Effector CD8-positive, alpha-beta T cell (primary cell): ENCODE measurements around the gene CLDN24.
"Not testable (repeated sequence)": the region's sequence is repeated elsewhere in the genome, so short reads cannot be mapped to it uniquely, and the experiment has no call there.

Experiments used
- DNase-seq: peaks from one replicate; lab custom pipeline; 2025; lab: John Stamatoyannopoulos, UW

Gene CLDN24

DNA sequence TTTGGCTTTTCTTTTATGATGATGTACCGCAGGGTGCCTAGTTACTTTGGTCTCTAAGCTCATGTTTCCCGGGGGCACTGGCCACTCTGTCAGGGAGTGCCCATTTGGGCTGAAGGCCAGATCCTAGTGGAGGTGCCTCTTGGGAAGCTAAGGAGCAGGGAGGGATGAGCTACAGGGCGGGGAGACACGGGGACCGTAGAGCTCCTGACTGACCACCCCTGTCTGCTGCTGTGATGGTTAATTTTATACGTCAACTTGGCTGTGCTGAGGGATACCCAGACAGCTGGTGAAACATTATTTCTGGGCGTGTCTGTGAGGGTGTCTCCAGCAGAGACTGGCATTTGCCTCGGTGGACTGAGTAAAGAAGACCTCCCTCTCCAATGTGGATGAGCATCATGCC is 24.9 kb upstream of the CLDN24 start:
- no peak for DNase-seq

DNA sequence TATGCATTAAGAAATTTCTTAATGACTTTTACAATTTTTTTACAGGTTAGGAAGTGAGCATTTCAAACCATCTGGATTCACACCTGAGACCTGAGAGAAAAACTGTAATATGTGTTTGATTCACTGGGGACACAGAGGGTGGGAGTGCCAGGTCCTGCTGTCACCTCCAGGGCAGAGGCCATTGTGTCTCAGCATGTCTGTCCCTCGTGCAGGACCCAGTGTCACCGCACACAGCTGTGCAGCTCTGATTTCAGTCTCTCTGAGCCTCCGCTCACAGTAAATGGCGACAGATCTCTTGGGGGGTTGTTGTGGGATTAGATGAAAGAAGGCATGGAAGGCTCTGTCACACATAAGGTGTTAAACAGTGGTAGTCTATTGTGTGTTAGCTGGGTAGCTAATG is 23.0 kb upstream of the CLDN24 start:
- no peak for DNase-seq

DNA sequence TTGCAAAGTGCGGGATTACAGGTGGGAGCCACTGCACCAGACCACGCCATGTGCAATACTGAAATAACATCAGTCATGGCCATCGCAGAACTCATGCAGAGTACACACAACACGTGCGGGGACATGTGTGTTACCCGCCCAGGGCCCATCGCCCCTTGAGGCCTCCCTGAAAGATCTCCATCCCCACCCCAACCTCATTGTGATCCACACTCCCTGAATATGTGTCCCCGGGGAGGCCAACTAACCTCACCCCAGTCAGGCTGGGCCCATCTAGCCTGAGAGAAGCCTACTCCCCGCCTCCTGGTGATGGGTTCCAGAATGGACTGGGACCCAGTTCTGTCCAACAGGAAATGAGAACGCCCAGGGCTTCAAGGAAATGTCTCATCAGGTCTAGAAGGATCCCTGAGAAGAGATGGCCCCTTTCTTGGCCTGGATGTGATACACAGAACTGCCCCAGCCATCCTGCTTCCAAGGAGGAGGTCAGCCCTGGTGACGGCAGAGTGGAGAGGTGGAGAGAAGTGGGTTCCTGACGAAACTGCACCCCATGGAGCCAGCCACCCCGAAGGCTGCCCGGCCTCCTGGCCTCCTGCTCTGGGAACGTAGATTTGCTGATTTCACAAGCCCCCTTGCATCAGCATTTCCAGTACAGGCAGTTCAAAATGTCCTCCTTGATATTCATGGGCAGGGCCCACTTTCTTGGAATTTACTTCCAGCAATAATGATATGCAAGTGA is 22.5 kb upstream of the CLDN24 start:
- no peak for DNase-seq

DNA sequence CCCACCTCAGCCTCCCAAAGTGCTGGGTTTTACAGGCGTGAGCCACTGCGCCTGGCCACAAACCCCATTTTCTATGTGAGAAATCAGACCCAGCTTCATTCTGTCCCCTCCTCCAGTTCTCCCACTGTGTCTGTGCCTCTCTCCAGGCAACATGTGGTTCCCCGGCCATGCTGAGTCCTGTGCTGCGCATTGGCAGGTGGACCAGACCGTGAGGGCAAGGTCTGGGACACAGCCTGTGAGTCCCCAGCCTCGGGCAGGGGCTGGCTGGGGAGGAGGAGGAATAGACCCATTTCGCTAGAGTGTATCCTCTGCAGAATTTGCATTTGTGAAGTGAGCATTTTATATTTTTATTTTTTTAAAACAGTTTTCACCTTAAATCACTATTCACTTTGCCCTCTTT is 21.5 kb upstream of the CLDN24 start:
- DNase-seq, result no peak

DNA sequence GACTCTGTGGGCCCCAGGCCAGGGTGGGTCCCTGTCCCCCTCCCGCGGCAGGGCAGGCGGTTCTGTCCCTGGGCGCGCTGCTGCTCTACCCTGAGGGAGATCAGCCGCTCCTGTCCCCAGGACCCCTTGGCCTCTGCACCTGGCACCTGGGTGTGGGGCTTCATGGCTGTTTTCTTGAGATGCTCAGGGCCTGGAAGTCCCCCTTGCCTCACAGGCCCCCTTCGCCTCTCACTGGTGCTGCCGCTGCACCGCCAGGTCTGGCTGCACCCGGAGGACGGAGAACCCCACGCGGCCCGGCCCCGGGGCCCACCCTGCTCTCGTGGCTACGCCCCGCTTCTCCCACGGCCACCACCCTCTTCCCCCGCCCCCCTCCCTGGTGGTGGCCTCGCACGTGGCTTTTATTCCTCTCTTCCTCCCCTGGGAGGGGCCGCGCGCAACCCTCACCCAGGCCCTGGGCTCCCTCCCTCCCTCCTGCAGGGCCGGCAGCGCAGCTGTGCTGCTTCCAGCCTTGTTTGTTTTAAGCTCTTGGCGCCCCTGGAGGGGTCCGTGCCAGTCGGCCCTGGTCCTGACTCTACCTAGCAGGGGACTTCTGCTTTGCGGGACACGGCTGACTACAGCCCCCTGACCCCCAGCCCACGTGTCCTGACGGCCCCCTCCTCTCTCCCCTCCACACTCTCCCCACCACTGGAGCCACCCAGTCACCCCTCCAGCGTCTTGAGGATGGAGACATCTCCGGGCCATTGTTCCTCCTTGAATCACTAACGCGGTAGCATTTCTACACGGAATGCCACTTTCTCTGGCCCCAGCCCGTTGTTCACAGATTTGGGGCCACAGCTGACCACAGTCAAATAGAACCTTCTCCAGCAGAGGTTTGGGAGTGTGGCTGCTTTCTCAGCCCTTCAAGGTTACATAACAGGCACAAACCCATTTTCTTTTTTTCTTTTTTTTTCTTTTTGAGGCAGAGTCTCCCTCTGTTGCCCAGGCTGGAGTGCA is 20.6 kb upstream of the CLDN24 start:
- DNase-seq, result no peak

DNA sequence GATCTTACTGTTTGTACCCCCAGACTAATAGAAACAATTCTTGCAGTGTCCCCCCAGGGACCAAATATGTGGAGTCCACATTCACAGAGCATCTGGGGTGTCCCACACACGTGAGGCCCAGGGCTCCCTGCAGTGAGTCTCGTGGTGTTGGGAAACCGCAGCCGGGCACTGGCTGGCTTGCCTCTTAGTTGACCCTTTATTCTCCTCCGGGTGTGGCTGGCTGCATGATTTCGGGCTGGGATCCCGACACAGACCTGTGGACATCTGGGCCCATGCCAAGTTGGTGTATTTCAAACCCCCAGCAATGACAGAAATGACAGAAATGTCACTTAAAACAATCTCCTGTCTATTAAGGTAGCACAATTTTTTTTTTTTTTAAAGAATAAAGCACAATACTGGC is 15.6 kb upstream of the CLDN24 start:
- no peak for DNase-seq

DNA sequence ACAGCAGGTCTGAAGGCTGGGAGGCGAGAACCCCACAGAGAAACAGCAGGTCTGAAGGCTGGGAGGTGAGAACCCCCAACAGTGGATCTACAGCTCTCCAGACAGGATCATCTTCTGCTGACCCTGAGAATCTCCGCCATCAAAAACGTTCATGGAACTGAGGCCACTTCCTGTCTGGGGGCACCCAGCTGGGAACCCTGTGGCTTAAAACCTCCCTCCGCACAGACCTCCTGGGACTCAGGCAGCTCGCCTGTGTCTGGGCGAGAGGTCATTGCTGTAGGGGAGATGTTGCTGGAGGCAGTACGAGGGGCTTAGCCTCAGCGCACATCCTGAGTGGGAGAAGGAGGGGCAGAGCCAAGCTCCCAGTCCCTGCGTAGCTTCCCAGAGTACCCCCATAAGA is 15.1 kb upstream of the CLDN24 start:
- DNase-seq, result no peak

DNA sequence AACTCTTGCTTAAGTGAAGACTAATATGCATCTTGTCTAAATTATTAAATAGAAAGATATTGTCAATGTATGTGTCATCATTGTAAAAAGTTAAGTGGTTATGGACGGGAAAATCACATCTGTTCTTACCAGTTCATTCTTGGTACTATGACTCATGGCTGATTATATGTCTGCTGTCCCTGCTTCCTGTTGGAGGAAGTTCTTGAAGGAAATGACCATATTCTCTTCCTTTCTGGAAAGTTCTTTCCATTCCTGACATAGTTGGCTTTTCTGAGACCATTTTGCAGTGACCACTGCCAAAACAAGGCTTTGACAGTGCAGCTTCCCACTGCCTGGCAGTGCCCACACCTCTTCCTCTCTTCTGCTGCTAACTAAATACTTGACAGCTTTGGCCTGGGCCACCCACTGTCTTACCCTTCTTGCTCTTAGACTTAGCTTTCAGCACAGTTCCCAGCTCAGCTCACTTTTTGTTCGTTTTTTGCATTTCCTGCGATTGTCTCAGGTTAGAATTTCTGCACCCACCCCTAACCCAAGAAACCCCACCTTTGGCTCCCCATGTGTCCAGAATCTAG is 13.2 kb upstream of the CLDN24 start:
- no peak for DNase-seq

DNA sequence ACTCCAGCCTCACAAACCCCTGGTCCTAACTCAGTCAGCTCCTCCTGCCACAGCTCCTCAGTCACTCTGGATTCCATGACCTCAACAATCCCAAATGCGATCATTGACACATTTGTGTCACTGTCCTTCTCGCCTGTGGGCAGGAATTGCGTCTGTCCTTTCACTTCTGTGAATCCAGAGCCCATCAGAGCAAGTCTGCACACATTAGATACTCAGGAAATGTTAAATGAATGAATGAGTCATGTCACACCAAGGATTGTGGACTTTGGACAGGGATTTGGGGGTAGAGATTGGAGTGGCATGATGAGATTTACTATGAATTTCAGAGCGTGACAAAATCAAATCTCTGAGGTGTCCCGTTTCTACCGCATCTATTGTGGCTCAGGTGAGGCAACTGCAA is 11.8 kb upstream of the CLDN24 start:
- no peak for DNase-seq

DNA sequence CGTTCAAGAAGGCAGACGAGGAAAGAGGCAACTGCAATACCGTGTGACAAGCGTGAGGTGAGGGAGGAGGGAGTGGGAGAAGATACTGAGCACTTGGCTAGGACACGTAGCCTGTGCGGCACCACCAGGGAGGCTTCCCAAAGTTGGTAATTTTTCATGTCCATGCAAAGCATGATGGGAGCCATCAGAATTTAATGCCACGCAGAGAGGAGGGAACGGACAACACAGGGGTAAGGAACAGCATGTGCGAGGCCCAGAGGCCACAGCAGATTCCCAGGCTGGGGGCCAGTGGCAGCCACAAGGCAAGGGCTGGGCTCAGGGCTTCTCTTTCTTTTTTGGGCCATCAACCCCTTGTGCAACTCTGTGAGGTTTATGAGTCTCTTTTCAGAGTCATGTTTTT is 11.0 kb upstream of the CLDN24 start:
- no peak for DNase-seq

DNA sequence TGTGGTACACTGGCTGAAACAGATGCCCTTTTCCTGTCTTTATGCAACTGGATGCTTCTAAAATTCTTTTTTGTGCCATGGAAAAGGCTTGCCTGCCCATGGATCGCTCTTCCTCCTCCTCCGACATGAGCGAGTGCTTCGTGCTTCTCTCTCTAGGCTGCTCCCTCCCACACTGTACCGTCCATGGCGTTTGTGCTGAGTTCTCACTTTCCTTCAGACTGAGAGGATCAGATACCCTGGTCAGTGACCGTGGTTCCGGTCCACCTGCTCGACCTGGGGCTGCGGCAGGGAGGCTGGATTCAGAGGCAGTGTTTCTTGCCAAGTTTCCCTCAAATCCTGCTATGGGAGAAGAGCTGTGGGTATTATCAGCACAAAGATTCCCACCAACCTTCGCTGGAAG is 10.2 kb upstream of the CLDN24 start:
- no peak for DNase-seq

DNA sequence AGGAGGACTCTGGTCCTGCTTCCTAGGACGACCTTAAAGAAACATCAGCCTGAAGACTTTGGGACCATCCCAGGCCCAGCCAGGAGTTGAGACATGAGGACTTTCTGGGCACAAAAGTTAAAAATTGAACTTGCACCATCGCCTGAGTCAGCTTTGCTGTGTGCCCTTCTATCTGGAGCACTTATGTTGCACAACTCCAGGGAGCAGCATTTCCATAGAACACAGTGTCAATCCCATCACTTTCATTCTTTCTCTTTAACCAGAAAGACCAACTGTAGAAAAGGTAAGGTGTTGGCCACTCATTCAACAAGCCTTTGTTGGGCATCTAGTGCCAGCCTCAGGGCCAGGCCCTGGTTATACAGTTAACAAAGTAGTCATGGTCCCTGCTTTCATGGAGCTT is 8.6 kb upstream of the CLDN24 start:
- no peak for DNase-seq

DNA sequence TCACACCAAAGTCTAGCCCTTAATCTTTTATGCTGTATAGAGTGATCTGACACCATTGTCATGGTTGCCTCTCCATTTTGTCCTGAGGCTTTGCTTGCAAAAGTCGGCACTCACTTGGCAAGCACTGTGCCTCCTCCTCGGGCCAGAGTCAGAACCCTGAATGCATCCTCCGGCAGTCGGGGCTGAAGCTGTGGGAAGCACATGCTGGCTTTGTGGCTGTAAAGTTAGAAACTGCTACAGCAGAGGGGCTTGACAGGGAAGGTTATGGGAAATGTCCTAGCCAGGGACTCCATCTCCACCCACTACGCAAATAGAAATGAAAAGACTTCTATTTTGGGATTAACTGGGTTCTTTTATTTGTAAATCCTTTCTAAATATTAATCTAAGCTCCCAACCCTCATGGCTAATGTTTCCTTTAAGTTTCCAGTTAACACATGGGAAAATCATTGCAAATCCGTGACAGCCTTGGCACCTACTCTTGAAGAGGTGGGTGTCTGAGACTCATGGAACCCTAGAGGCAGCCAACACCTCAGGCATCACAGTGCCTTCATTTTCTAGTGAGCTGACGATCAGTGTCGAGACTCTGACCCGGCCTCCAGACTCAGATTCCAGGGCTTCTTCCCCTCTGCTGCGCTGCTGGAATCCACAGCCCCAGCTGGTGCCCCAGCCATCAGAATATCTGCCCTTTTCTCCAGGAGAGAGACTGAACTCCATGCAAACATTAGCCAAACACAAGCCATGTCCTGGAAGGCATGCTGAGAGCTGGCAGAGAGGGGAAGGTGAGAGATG is 7.9 kb upstream of the CLDN24 start:
- no peak for DNase-seq

DNA sequence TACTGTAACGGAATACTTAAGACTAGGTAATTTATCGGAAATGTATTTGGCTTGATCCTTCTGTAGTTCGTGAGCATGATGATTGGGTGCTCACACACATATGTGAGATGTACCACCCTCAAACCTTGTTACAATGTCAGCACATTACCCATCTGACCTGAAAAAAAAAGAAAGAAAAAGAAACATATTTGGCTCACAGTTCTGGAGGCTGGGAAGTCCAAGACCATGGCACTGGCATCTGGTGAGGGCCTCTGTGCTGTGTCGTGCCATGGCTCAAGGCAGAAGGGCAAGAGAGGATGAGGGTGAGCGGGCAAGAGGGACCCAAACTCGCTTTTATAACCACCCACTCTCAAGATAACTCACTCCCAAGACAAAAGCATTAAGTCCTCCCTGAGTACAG is 7.0 kb upstream of the CLDN24 start:
- DNase-seq, result no peak

DNA sequence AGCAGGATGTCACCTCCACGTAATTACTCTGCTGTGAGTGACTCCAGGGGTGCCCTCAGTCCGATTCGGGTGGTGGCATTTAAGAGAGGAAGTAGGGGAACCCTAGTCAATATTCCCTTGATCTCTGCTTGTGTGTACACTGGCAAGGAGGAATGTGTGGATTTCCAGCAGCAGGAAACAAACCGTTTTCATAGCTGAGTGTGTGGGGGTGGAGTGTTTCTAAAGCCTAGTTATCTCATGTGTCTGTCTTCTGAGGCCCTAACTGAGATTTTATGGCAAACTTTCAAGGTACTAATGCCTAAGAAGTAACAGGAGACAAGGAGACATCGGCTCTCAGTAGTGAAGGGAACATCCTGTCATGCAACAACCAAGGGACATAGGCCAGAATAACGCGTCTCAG is 6.6 kb upstream of the CLDN24 start:
- no peak for DNase-seq

DNA sequence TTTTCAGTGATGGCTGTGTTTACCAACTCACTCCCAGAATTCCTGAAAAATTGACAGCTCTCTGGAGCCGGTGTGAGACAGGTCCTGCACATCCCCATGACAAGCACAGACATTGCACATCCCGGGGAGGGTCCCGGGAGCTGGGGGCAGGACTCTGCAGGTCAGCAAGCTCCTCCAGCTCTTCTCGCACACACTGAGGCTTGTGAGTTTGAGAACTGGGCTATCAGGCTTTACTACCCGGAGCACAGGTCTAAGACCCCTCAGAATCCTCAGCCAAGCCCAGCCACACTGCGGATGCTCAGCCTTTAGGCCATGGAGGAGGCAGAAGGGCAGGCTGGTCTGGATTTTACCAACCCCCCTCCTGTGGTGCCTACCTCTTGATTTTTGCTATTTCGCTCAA is 5.6 kb upstream of the CLDN24 start:
- DNase-seq, result no peak

DNA sequence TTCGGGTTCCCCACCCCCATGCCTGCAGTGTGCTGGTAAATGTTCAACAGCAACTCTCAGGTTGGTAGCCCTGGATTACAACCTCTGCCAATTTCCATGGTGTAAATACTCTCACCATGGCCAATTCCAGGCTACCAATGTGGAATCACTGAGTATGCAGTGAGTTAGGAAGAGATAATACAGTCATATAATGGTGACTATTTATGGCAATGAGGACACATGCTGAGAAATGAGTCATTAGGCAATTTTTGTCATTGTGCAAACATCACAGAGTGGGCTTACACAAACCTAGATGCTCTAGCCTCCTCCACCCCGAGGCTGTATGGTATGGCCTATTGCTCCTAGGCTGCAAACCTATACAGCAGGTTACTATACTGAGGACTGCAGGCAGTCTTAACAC is 4.6 kb upstream of the CLDN24 start:
- DNase-seq, result no peak

DNA sequence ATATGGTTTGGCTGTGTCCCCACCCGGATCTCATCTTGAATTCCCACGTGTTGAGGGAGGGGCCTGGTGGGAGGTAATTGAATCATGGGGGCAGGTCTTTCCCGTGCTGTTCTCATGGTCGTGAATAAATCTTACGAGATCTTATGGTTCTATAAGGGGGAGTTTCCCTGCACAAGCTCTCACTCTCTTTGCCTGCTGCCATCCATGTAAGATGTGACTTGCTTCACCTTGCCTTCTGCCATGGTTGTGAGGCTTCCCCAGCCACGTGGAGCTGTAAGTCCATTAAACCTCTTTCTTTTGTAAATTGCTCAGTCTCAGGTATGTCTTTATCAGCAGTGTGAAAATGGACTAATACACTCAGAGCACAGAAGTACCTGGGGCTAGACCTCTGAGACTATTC is 4.2 kb upstream of the CLDN24 start:
- not testable (repeated sequence) for DNase-seq

DNA sequence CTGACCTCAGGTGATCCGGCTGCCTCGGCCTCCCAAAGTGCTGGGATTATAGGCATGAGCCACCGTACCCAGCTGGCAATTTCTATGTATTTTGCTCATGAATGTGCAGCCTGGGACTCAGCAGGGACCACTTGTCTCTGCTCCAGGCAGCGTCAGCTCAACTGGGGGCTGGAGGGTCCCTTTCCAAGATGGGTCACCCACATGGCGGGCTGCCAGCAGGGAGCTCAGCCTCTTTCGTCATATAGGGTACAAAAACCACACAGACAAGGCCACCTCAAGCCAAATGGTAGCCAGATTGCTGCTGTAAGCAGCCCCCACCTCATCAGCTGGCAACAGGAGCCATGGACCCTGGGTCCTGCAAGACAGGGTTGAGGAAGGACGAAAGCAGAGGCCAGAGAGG is 2.4 kb upstream of the CLDN24 start:
- DNase-seq, result no peak

DNA sequence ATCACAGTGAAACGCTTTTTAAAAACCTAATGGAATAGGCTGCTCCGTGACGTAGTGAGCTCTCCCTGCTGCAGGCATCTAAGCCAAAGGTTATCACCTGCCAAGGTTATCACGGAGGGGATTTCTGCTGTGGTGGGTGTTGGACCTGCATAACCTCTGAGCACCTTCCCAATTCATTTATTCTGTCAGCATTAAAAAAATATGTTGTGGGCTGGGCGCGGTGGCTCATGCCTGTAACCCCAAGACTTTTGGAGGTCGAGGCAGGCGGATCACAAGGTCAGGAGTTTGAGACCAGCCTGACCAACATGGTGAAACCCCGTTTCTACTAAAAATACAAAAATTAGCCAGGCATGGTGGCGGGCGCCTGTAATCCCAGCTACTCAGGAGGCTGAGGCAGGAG is 1.8 kb upstream of the CLDN24 start:
- DNase-seq, result not testable (repeated sequence)

DNA sequence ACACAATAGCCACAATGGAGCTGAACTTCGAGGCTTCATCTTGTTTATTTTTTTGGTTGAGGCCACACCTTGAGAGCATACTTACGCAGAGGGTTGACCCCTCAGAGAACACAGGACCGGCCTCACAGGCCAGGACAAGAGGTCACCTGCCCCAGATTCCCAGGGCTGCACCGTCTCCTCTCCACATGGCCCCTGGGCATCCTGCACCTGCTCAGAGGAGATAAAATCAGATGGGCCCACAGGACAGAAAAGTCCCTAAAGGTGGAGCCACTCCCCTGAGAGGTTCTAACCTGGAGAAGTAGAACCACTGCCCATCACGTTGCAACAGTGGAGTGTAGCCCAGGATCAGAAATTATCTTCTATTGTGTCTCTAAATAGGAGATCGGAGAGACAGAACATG is 1.1 kb upstream of the CLDN24 start:
- no peak for DNase-seq

DNA sequence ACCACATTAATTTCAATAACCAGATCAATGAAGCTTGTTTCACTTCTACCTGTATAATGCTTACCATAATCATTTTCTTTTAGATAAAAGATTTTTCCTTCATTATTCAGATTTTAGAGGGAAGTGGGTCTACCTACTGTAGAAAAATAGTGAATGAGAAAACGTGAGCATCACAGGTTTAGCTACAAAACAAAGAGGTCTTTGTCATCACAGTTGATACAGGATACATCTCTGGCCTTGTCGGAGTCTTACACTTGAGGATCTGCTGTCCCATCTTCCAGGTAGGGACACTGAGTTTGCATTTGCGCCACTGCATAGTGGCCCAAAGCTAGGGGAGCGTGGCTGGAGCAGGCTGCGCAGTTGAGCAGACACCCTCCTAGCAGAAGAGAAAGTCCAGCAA is 710 bp downstream of the CLDN24 start:
- DNase-seq, result no peak
